PFSK-1 (cell line): ENCODE measurements around the gene RTN4IP1.

Source experiments
- SIN3A ChIP-seq: IDR thresholded peaks from 2 replicates; pipeline ENCODE4 v1.6.1; 2012; ENCODE audit warnings: mild to moderate bottlenecking, low read length, moderate library complexity, borderline replicate concordance; ENCODE audit not compliant: insufficient read depth
- TF ChIP-seq, protein P1 (sequence below), 2 experiments: IDR thresholded peaks; 2 replicates each; pipeline versions ENCODE4 v1.6.1 to v1.8.0; 2011 to 2012; ENCODE audit warnings: low read depth in 2 of 2, low read length in 2 of 2, control low read depth in 1 of 2, inconsistent platforms in 1 of 2, mild to moderate bottlenecking in 1 of 2, moderate library complexity in 1 of 2; ENCODE audit not compliant: insufficient read depth in 1 of 2

DNA sequence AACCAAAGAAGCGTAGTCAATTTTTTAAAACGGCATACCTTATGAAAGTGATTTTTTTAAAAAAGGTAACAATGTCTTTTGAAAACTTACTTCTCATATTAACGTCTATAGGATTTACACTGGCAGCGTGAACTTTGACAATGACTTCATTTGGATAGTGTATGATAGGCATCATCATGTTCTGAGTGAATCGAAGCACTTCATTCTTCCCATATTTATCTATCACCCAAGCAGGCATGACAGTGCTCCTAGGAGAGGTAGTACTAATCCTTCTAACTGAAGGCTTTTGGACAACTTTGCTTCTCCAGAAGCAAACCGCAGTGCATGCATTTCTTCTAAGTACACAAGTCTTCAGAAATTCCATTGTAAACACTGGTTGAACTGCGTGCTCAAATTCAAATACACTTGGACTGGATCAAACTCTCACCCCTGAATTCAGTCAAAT is 618 bp downstream of the RTN4IP1 start:
- TF ChIP-seq, protein P1, sequence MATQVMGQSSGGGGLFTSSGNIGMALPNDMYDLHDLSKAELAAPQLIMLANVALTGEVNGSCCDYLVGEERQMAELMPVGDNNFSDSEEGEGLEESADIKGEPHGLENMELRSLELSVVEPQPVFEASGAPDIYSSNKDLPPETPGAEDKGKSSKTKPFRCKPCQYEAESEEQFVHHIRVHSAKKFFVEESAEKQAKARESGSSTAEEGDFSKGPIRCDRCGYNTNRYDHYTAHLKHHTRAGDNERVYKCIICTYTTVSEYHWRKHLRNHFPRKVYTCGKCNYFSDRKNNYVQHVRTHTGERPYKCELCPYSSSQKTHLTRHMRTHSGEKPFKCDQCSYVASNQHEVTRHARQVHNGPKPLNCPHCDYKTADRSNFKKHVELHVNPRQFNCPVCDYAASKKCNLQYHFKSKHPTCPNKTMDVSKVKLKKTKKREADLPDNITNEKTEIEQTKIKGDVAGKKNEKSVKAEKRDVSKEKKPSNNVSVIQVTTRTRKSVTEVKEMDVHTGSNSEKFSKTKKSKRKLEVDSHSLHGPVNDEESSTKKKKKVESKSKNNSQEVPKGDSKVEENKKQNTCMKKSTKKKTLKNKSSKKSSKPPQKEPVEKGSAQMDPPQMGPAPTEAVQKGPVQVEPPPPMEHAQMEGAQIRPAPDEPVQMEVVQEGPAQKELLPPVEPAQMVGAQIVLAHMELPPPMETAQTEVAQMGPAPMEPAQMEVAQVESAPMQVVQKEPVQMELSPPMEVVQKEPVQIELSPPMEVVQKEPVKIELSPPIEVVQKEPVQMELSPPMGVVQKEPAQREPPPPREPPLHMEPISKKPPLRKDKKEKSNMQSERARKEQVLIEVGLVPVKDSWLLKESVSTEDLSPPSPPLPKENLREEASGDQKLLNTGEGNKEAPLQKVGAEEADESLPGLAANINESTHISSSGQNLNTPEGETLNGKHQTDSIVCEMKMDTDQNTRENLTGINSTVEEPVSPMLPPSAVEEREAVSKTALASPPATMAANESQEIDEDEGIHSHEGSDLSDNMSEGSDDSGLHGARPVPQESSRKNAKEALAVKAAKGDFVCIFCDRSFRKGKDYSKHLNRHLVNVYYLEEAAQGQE (IDR thresholded peaks at IDR 0.05; ENCODE audit: insufficient read depth in 1 of 2, low read depth in 2 of 2, low read length in 2 of 2) = no peak
- TF ChIP-seq SIN3A = no peak
